Measurements from ENCODE around the gene C1R.

- TF ChIP-seq POLR2AphosphoS5 (IDR thresholded peaks at IDR 0.05) = no peak
- no peak for TF ChIP-seq CTCF (IDR thresholded peaks at IDR 0.05 in 8 of 11, conservative IDR thresholded peaks at IDR 0.05 in 3 of 11)
Measured at GRCh38 chr12:7034464-7034863, 57.8 kb downstream of the C1R start.
